Ishikawa (cell line): Measurements from ENCODE around the gene BRD3.

ENCODE experiments used
- CEBPB ChIP-seq: IDR thresholded peaks from 2 replicates; pipeline ENCODE4 v1.6.1; 2012
- CREB1 ChIP-seq: IDR thresholded peaks from 2 replicates; pipeline ENCODE4 v1.6.1; 2012; ENCODE audit warnings: low read depth
- EGR1 ChIP-seq: IDR thresholded peaks from 2 replicates; pipeline ENCODE4 v1.6.1; 2012
- EP300 ChIP-seq: IDR thresholded peaks from 2 replicates; pipeline ENCODE4 v1.6.1; 2012; ENCODE audit warnings: borderline replicate concordance
- FOXM1 ChIP-seq: IDR thresholded peaks from 2 replicates; pipeline ENCODE4 v1.6.1; 2012; ENCODE audit warnings: low read depth, borderline replicate concordance
- RAD21 ChIP-seq: IDR thresholded peaks from 2 replicates; pipeline ENCODE4 v1.6.1; 2012; ENCODE audit warnings: low read depth
- YY1 ChIP-seq: IDR thresholded peaks from 2 replicates; pipeline ENCODE4 v1.6.1; 2012; ENCODE audit warnings: low read depth
- TF ChIP-seq, protein P1 (sequence below): IDR thresholded peaks from 2 replicates; pipeline ENCODE4 v1.6.1; 2012; ENCODE audit warnings: low read depth, mild to moderate bottlenecking
- TF ChIP-seq, protein P2 (sequence below): IDR thresholded peaks from 2 replicates; pipeline ENCODE4 v1.6.1; 2012

DNA sequence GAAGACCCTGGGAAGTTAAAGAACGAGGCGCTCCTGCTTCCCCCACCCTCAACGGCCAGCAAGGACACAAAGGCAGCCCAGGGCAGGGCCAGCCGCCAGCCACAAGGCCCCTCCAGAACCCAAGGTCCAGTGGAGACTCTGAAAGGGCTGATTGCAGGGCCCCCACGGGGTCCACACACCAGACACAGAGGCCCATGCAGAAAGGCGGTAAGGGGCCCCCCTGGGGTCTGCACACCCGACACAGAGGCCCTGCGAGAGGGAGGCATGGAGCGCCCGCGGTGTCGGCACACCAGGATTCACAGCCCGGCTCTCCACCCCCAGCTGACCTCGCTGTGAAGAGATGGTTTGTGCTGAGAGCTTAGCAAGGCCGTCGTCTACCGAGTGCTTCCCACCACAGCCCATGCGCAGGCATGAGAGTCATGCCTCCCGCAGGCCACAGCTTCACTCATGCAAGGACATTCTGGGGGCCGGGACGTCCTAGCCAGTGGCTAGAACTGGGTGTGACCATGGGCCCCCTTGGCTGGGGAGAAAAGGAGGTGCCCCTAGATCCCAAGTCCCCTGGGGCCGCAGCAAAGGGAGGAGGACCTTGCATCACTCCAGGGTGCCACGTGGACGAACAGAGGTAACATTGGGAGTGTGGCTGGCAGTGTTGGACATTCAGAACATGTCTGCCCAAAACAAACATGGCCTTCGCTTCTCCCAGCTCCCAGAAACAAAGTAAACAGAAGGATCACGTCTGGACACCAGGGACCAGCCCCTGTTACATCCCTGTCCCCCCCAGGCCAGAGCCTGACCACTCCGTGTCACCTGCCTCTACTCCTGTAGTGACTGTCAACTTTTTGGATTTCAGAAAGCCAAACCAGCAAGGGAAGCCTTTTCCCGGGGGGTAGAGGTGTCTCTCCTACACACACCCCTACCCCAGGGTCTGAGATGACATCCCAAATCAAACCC, 9.8 kb downstream of the BRD3 start:
- TF ChIP-seq EP300: no peak
- no peak for TF ChIP-seq YY1
- no peak for TF ChIP-seq CREB1
- no peak for TF ChIP-seq FOXM1
- no peak for TF ChIP-seq EGR1
- TF ChIP-seq, protein P1, sequence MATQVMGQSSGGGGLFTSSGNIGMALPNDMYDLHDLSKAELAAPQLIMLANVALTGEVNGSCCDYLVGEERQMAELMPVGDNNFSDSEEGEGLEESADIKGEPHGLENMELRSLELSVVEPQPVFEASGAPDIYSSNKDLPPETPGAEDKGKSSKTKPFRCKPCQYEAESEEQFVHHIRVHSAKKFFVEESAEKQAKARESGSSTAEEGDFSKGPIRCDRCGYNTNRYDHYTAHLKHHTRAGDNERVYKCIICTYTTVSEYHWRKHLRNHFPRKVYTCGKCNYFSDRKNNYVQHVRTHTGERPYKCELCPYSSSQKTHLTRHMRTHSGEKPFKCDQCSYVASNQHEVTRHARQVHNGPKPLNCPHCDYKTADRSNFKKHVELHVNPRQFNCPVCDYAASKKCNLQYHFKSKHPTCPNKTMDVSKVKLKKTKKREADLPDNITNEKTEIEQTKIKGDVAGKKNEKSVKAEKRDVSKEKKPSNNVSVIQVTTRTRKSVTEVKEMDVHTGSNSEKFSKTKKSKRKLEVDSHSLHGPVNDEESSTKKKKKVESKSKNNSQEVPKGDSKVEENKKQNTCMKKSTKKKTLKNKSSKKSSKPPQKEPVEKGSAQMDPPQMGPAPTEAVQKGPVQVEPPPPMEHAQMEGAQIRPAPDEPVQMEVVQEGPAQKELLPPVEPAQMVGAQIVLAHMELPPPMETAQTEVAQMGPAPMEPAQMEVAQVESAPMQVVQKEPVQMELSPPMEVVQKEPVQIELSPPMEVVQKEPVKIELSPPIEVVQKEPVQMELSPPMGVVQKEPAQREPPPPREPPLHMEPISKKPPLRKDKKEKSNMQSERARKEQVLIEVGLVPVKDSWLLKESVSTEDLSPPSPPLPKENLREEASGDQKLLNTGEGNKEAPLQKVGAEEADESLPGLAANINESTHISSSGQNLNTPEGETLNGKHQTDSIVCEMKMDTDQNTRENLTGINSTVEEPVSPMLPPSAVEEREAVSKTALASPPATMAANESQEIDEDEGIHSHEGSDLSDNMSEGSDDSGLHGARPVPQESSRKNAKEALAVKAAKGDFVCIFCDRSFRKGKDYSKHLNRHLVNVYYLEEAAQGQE: no peak
- TF ChIP-seq RAD21: no peak
- TF ChIP-seq, protein P2, sequence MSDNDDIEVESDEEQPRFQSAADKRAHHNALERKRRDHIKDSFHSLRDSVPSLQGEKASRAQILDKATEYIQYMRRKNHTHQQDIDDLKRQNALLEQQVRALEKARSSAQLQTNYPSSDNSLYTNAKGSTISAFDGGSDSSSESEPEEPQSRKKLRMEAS: no peak
- TF ChIP-seq CEBPB: no peak
